Uterus (tissue), 4 donors: ENCODE results near the gene ITSN1. TPM values are rescaled to one million over a fixed set of nuclear protein-coding genes. Genes with fewer than 3 reads are reported as not detected.
"Not testable (repeated sequence)": the region's sequence is repeated elsewhere in the genome, so short reads cannot be mapped to it uniquely, and the experiment has no call there.

ENCODE experiments used
- DNase-seq, 2 donors: peaks; one replicate each; pipeline ENCODE4 v3.0.0-alpha.2; 2019 to 2020
- H3K27ac ChIP-seq, 2 donors: fragments of 200-600 bp; sonication (generic); 1 replicate in 1 of 2; 2 replicates in 1 of 2; pipeline ENCODE4 v1.5.1; 2016 to 2018
- H3K27me3 ChIP-seq, 2 donors: fragments of 200-600 bp; sonication (generic); one replicate each; pipeline ENCODE4 v1.5.1; 2018 to 2019; ENCODE audit warnings: control low read depth in 1 of 2
- H3K36me3 ChIP-seq, 2 donors: fragments of 200-600 bp; sonication (generic); one replicate each; pipeline ENCODE4 v1.5.1; 2019; ENCODE audit warnings: control low read depth in 1 of 2
- H3K4me1 ChIP-seq, 2 donors: fragments of 200-600 bp; sonication (generic); one replicate each; pipeline ENCODE4 v1.5.1; 2018 to 2019; ENCODE audit warnings: control low read depth in 1 of 2
- H3K4me3 ChIP-seq, 2 donors: fragments of 200-600 bp; sonication (generic); 1 replicate in 1 of 2; 2 replicates in 1 of 2; pipeline ENCODE4 v1.5.1; 2018 to 2019; ENCODE audit warnings: mild to moderate bottlenecking in 1 of 2
- H3K9me3 ChIP-seq, 2 donors: fragments of 200-600 bp; sonication (generic); one replicate each; pipeline ENCODE4 v1.5.1; 2019; ENCODE audit warnings: control low read depth in 1 of 2
- CTCF ChIP-seq, 4 experiments: fragments of 200-600 bp in 2 of 4; fragments of 450-650 bp in 2 of 4; sonication (generic) in 2 of 4; IDR thresholded peaks; one replicate each; pipeline ENCODE4 v1.5.1; 2016 to 2019; ENCODE audit warnings: antibody characterized with exemption in 4 of 4, mild to moderate bottlenecking in 2 of 4, moderate library complexity in 1 of 4
- POLR2A ChIP-seq, 2 donors: fragments of 450-650 bp; IDR thresholded peaks; one replicate each; pipeline ENCODE4 v1.6.1; 2016; ENCODE audit warnings: antibody characterized with exemption in 2 of 2, mild to moderate bottlenecking in 1 of 2, moderate library complexity in 1 of 2
- intact Hi-C: fragments of 100-400 bp; cut with DNase I; formaldehyde crosslinking; loops from one replicate; pipeline ENCODE4 v1.15.1; 2023; ENCODE audit warnings: low total_unique reads
- total RNA-seq, 4 donors: library from RNA; depleted of rRNA in 3 of 4; stranded (reverse); fragments of >200 nt in 3 of 4; gene quantifications; one replicate each; pipeline versions ENCODE4 v1.1.0 to v1.2.4, GENCODE V29; 2014 to 2023
- donor health status: DM: yes; HTN: yes; CAD: no.

Gene ITSN1
- total RNA-seq, 4 donors from 2014 or later: 21.8 to 77.4 (median 48.1) TPM

- Histone ChIP-seq H3K4me1 (no peaks in the 10 kb centered on the region), H3K36me3 (no peaks in the 10 kb centered on the region), H3K27ac (no peak overlapping the region), H3K4me3 (no peak overlapping the region), H3K27me3 (no peaks in the 10 kb centered on the region), H3K9me3 (no peaks in the 10 kb centered on the region)
- TF ChIP-seq CTCF (IDR thresholded peaks at IDR 0.05): no peak
- TF ChIP-seq POLR2A (IDR thresholded peaks at IDR 0.05): no peak
- intact Hi-C loops: no loop called here
- DNase-seq: no peak
Observed at GRCh38 chr21:33859373-33860102, 217.2 kb downstream of the ITSN1 start.

GRCh38 chr21:33860332-33860879 is 218.1 kb downstream of the ITSN1 start:
- no peak for TF ChIP-seq POLR2A (IDR thresholded peaks at IDR 0.05)
- no peak for TF ChIP-seq CTCF (IDR thresholded peaks at IDR 0.05)
- DNase-seq: no peak
- Histone ChIP-seq H3K36me3 (no peaks in the 10 kb centered on the region), H3K4me1 (no peaks in the 10 kb centered on the region), H3K27me3 (no peaks in the 10 kb centered on the region), H3K9me3 (no peaks in the 10 kb centered on the region), H3K4me3 (no peak overlapping the region), H3K27ac (no peak overlapping the region)
- intact Hi-C loops: no loop called here

GRCh38 chr21:33861125-33861524 is 218.8 kb downstream of the ITSN1 start:
- H3K9me3 ChIP-seq: no peaks in the 10 kb centered on the region
- no peak overlapping the region for H3K27ac ChIP-seq
- no peak overlapping the region for H3K4me3 ChIP-seq
- H3K27me3 ChIP-seq: no peaks in the 10 kb centered on the region
- no peaks in the 10 kb centered on the region for H3K4me1 ChIP-seq
- no peak for TF ChIP-seq POLR2A (IDR thresholded peaks at IDR 0.05)
- TF ChIP-seq CTCF (IDR thresholded peaks at IDR 0.05): no peak
- intact Hi-C loops: no loop called here
- DNase-seq: no peak
- no peaks in the 10 kb centered on the region for H3K36me3 ChIP-seq

GRCh38 chr21:33863191-33863590 is 220.9 kb downstream of the ITSN1 start:
- H3K4me1 ChIP-seq, H3K9me3 ChIP-seq, H3K27me3 ChIP-seq, H3K36me3 ChIP-seq, H3K4me3 ChIP-seq, DNase-seq, H3K27ac ChIP-seq, intact Hi-C loops: not testable (repeated sequence)

GRCh38 chr21:33864150-33864549 is 221.8 kb downstream of the ITSN1 start:
- no peaks in the 10 kb centered on the region for H3K9me3 ChIP-seq
- no peaks in the 10 kb centered on the region for H3K4me1 ChIP-seq
- H3K27me3 ChIP-seq: no peaks in the 10 kb centered on the region
- no peak overlapping the region for H3K27ac ChIP-seq
- intact Hi-C loops: no loop called here
- H3K36me3 ChIP-seq: no peaks in the 10 kb centered on the region
- no peak for DNase-seq
- no peak overlapping the region for H3K4me3 ChIP-seq
- TF ChIP-seq POLR2A (IDR thresholded peaks at IDR 0.05) (no peak), CTCF (IDR thresholded peaks at IDR 0.05) (no peak)
